Trophoblast cell (in vitro differentiated cells and primary cell): Measurements from ENCODE around the gene SLC17A1.

Experiments
- DNase-seq, 2 donors: peaks; one replicate each; pipeline ENCODE4 v3.0.0-alpha.2; 2016
- H2AFZ ChIP-seq: 2 replicates; pipeline ENCODE4 v1.6.1; 2013; ENCODE audit warnings: low read length, moderate library complexity, mild to moderate bottlenecking; ENCODE audit not compliant: insufficient read depth, poor library complexity
- H2AK5ac ChIP-seq: 2 replicates; pipeline ENCODE4 v1.6.1; 2013; ENCODE audit warnings: mild to moderate bottlenecking, low read length
- H2BK120ac ChIP-seq: 2 replicates; pipeline ENCODE4 v1.6.1; 2013; ENCODE audit warnings: low read length, mild to moderate bottlenecking, moderate library complexity; ENCODE audit not compliant: insufficient read depth, poor library complexity
- H2BK12ac ChIP-seq: 2 replicates; pipeline ENCODE4 v1.6.1; 2013; ENCODE audit warnings: mild to moderate bottlenecking, low read length, moderate library complexity
- H2BK5ac ChIP-seq: 2 replicates; pipeline ENCODE4 v1.6.1; 2013; ENCODE audit warnings: low read length, low read depth, moderate library complexity, mild to moderate bottlenecking; ENCODE audit not compliant: poor library complexity
- H3K14ac ChIP-seq: 2 replicates; pipeline ENCODE4 v1.6.1; 2013; ENCODE audit warnings: mild to moderate bottlenecking, low read length
- H3K18ac ChIP-seq: 2 replicates; pipeline ENCODE4 v1.6.1; 2013; ENCODE audit warnings: mild to moderate bottlenecking, low read length
- H3K23ac ChIP-seq: 2 replicates; pipeline ENCODE4 v1.6.1; 2013; ENCODE audit warnings: low read length
- H3K27ac ChIP-seq: 2 replicates; pipeline ENCODE4 v1.5.1; 2013; ENCODE audit warnings: low read depth, mild to moderate bottlenecking, inconsistent platforms, low read length, moderate library complexity
- H3K27me3 ChIP-seq: 2 replicates; pipeline ENCODE4 v1.6.1; 2013; ENCODE audit warnings: inconsistent platforms, mild to moderate bottlenecking, low read length, moderate library complexity; ENCODE audit not compliant: insufficient read depth
- H3K36me3 ChIP-seq, 2 experiments: 1 replicate in 1 of 2; 2 replicates in 1 of 2; pipeline ENCODE4 v1.6.1; 2013; ENCODE audit warnings: low read length in 2 of 2, mild to moderate bottlenecking in 2 of 2, moderate library complexity in 1 of 2; ENCODE audit not compliant: insufficient read depth in 2 of 2, control insufficient read depth in 1 of 2
- H3K4ac ChIP-seq: 2 replicates; pipeline ENCODE4 v1.6.1; 2013; ENCODE audit warnings: low read depth, mild to moderate bottlenecking, low read length, moderate library complexity
- H3K4me1 ChIP-seq, 2 experiments: 1 replicate in 1 of 2; 2 replicates in 1 of 2; pipeline ENCODE4 v1.6.1; 2013; ENCODE audit warnings: low read length in 2 of 2, mild to moderate bottlenecking in 2 of 2, moderate library complexity in 1 of 2; ENCODE audit not compliant: insufficient read depth in 2 of 2, control insufficient read depth in 1 of 2
- H3K4me2 ChIP-seq: 2 replicates; pipeline ENCODE4 v1.6.1; 2013; ENCODE audit warnings: inconsistent platforms, mild to moderate bottlenecking, low read length, moderate library complexity
- H3K4me3 ChIP-seq: 2 replicates; pipeline ENCODE4 v1.5.1; 2013; ENCODE audit warnings: mild to moderate bottlenecking, low read depth, low read length, inconsistent platforms
- H3K79me1 ChIP-seq: one replicate; pipeline ENCODE4 v1.6.1; 2013; ENCODE audit warnings: low read length
- H3K79me2 ChIP-seq: 2 replicates; pipeline ENCODE4 v1.6.1; 2013; ENCODE audit warnings: low read length, mild to moderate bottlenecking; ENCODE audit not compliant: control insufficient read depth, insufficient read depth, poor library complexity
- H3K9ac ChIP-seq: 2 replicates; pipeline ENCODE4 v1.6.1; 2013; ENCODE audit warnings: mild to moderate bottlenecking, low read length
- H3K9me3 ChIP-seq: 2 replicates; pipeline ENCODE4 v1.6.1; 2013; ENCODE audit warnings: low read depth, mild to moderate bottlenecking, control low read depth, inconsistent platforms, low read length; ENCODE audit not compliant: insufficient read depth
- H4K12ac ChIP-seq: 2 replicates; pipeline ENCODE4 v1.6.1; 2013; ENCODE audit warnings: low read depth, mild to moderate bottlenecking, low read length, moderate library complexity
- H4K8ac ChIP-seq: 2 replicates; pipeline ENCODE4 v1.6.1; 2013; ENCODE audit warnings: low read depth, mild to moderate bottlenecking, low read length, moderate library complexity
- H4K91ac ChIP-seq: one replicate; pipeline ENCODE4 v1.6.1; 2013; ENCODE audit warnings: low read depth, mild to moderate bottlenecking, low read length, moderate library complexity
- WGBS: extraction: QIAGEN DNeasy Blood & Tissue Kit; methylation state at CpG from one replicate; pipeline ENCODE4 v1.1.7; 2013; ENCODE audit warnings: missing lambda C conversion rate; ENCODE audit not compliant: insufficient read length, insufficient coverage; ENCODE audit errors: extremely low coverage; 5-methylcytosine and 5-hydroxymethylcytosine counted together

Gene SLC17A1

DNA sequence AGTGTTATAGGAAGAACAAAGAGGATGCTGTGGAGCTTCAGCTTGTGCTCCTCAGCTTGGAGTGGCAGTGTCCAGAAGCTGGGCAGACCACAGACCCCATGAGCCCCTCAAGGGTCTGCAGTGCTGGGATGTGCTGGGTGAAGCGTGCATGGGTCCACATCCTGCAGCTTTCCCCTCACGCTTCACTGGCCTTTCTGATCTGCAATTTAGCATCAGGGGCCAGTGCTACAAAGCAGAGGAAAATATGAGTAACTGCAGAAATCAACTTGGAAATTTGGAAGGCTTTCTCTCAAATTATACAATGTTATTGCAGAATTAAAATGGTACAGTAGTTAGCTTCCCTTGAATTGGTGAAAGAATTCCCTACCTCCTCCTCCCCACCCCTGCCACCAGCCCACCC lies 67.2 kb downstream of the SLC17A1 start:
- no peak overlapping the region for H2AFZ ChIP-seq
- H3K36me3 ChIP-seq, result no peaks in the 10 kb centered on the region
- no peak overlapping the region for H2BK5ac ChIP-seq
- no peak overlapping the region for H3K27ac ChIP-seq
- no peak overlapping the region for H3K23ac ChIP-seq
- no peak overlapping the region for H3K9ac ChIP-seq
- no peak overlapping the region for H4K8ac ChIP-seq
- H3K79me2 ChIP-seq, result no peaks in the 10 kb centered on the region
- H3K4me2 ChIP-seq, result no peak overlapping the region
- no peaks in the 10 kb centered on the region for H3K79me1 ChIP-seq
- H2BK12ac ChIP-seq, result no peak overlapping the region
- H3K4me1 ChIP-seq, result peaks cover 0 to 6% of the 10 kb centered on the region in 2 experiments
- H3K14ac ChIP-seq, result no peak overlapping the region
- no peak overlapping the region for H3K4ac ChIP-seq
- no peak overlapping the region for H4K91ac ChIP-seq
- no peak overlapping the region for H3K4me3 ChIP-seq
- no peak overlapping the region for H2AK5ac ChIP-seq
- H3K9me3 ChIP-seq, result peaks cover 1% of the 10 kb centered on the region
- H3K18ac ChIP-seq, result no peak overlapping the region
- DNase-seq, result no peak
- no peak overlapping the region for H4K12ac ChIP-seq
- no CpG with 5 or more reads among the region's 2 CpGs for WGBS
- H3K27me3 ChIP-seq, result no peaks in the 10 kb centered on the region
- H2BK120ac ChIP-seq, result no peak overlapping the region

DNA sequence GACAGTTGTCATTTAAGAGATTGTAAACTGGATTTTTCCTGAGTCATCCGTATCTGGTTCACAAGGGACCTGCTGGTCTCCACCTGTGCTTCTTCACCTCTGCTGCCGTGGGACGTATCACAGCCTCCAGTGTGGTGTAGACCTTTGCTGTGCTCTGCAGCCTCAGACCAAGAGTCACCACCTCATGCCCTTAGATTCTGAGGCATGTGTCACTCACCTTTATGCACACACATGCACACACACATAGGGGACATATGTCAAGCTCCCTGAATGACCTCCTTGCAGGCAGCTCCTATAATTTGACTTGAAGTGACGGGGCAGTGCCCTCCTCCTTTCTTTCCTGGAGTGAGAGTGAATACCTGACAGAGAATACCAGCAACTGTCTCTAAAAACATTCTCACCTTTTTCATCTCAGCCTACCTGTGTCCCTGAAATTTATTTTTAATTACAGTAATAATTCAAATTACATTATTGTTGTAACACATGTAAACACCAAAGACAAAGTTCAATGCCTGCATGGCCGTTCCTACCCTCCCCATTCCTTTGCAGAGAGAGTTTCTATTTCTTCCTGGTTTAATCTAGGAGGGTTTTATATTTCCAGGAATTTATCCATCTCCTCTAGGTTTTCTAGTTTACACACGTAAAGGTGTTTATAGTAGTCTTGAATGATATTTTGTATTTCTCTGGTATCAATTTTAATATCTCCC lies 73.8 kb downstream of the SLC17A1 start:
- Histone ChIP-seq H3K4me3 (no peak overlapping the region), H3K9ac (no peak overlapping the region)
- no CpG with 5 or more reads among the region's 6 CpGs for WGBS

DNA sequence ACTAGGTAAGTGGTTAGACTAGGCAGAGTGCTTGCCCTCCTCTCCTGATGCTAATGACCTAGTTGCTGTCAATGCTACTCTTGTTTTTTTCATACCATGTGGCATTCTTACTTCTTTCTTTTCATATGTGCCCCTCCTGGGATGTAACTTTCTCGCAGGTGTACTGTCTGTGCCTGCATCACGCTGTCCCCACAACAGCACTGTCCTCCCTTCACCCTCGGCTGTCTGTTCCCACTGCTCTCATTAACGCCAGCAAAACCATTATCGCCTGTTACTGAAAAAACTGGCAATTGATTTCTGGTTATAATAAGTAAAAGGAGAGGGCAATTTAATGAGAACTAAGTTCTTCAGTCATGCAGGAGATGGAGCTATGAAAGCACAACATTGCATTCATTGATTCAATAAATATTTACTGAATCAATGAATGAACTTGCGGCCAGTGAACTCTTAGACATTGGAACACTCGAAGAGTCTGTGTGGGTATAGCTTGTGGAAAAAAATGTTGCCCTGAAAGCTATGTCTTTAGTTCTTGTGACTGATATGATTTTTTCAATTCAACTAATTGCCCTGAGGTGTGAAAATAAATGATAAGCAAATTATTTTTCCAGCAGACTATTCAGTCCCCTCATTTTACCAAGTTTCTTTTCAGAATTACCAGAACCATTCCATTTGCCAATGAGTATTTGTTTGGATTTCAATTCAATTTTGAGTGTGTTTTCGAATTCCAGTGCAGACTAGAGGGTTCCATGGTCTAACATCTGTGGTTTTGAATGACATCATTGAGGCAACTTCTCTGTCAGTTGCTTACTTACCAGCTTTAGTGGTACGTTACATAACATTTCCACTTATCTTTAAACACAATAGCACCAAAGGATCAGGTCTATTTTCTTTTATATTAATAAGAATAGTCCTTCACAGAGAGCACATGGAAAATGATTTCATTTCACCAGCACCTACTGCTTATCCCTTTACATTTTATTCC lies 75.2 kb downstream of the SLC17A1 start:
- no peaks in the 10 kb centered on the region for H3K9me3 ChIP-seq
- H3K4me2 ChIP-seq, result no peak overlapping the region
- no peak overlapping the region for H3K23ac ChIP-seq
- H3K36me3 ChIP-seq, result no peaks in the 10 kb centered on the region
- DNase-seq, result no peak
- H3K4me1 ChIP-seq, result no peaks in the 10 kb centered on the region
- H3K4ac ChIP-seq, result no peak overlapping the region
- H3K27ac ChIP-seq, result no peak overlapping the region
- no CpG with 5 or more reads among the region's 9 CpGs for WGBS
- H2BK5ac ChIP-seq, result no peak overlapping the region
- H4K8ac ChIP-seq, result no peak overlapping the region
- H3K4me3 ChIP-seq, result no peak overlapping the region
- H4K91ac ChIP-seq, result no peak overlapping the region
- no peak overlapping the region for H4K12ac ChIP-seq
- no peak overlapping the region for H2BK120ac ChIP-seq
- H3K18ac ChIP-seq, result no peak overlapping the region
- no peaks in the 10 kb centered on the region for H3K27me3 ChIP-seq
- no peak overlapping the region for H2AK5ac ChIP-seq
- H3K79me2 ChIP-seq, result no peaks in the 10 kb centered on the region
- H2AFZ ChIP-seq, result no peak overlapping the region
- H3K14ac ChIP-seq, result no peak overlapping the region
- H2BK12ac ChIP-seq, result no peak overlapping the region
- H3K9ac ChIP-seq, result no peak overlapping the region
- H3K79me1 ChIP-seq, result no peaks in the 10 kb centered on the region

More for the DNA sequence above, 73.8 kb downstream of the SLC17A1 start:
- Histone ChIP-seq H3K18ac (no peak overlapping the region), H4K8ac (no peak overlapping the region), H2AFZ (no peak overlapping the region), H4K91ac (no peak overlapping the region), H2BK120ac (no peak overlapping the region), H3K14ac (no peak overlapping the region), H2BK12ac (no peak overlapping the region), H3K4ac (no peak overlapping the region), H3K79me2 (no peaks in the 10 kb centered on the region), H3K79me1 (no peaks in the 10 kb centered on the region), H3K27ac (no peak overlapping the region), H2BK5ac (no peak overlapping the region), H4K12ac (no peak overlapping the region), H2AK5ac (no peak overlapping the region), H3K9me3 (no peaks in the 10 kb centered on the region), H3K27me3 (no peaks in the 10 kb centered on the region), H3K36me3 (no peaks in the 10 kb centered on the region), H3K4me1 (no peaks in the 10 kb centered on the region), H3K23ac (no peak overlapping the region), H3K4me2 (no peak overlapping the region)
- peak; percentile 76 to 84 for DNase-seq

GRCh38 chr6:25755483-25755882 lies 76.4 kb downstream of the SLC17A1 start:
- no peak overlapping the region for H2AFZ ChIP-seq
- H3K79me1 ChIP-seq, result no peaks in the 10 kb centered on the region
- no peak overlapping the region for H3K14ac ChIP-seq
- H3K27ac ChIP-seq, result no peak overlapping the region
- no peak overlapping the region for H2BK12ac ChIP-seq
- no peak overlapping the region for H4K8ac ChIP-seq
- no peak overlapping the region for H4K91ac ChIP-seq
- no peaks in the 10 kb centered on the region for H3K79me2 ChIP-seq
- no peaks in the 10 kb centered on the region for H3K4me1 ChIP-seq
- no peaks in the 10 kb centered on the region for H3K9me3 ChIP-seq
- H3K4me2 ChIP-seq, result no peak overlapping the region
- no peak overlapping the region for H2BK5ac ChIP-seq
- no peak overlapping the region for H3K18ac ChIP-seq
- no peaks in the 10 kb centered on the region for H3K36me3 ChIP-seq
- H3K4ac ChIP-seq, result no peak overlapping the region
- H3K9ac ChIP-seq, result no peak overlapping the region
- H2BK120ac ChIP-seq, result no peak overlapping the region
- H3K4me3 ChIP-seq, result no peak overlapping the region
- no peak for DNase-seq
- no peak overlapping the region for H4K12ac ChIP-seq
- H3K23ac ChIP-seq, result no peak overlapping the region
- WGBS, result no CpG with 5 or more reads among the region's 1 CpG
- H2AK5ac ChIP-seq, result no peak overlapping the region
- H3K27me3 ChIP-seq, result no peaks in the 10 kb centered on the region
